Keratinocyte (primary cell): ENCODE measurements around the gene ADPGK.
A peak's percentile ranks its signal among the peaks of the same experiment; 100 is the strongest.

ENCODE experiments used
- EZH2 ChIP-seq: IDR thresholded peaks from one replicate; pipeline ENCODE4 v1.6.1; 2012; ENCODE audit warnings: inconsistent platforms, mild to moderate bottlenecking, low read length, moderate library complexity
- TF ChIP-seq, protein P1 (sequence below), 3 experiments: IDR thresholded peaks in 1 of 3; conservative IDR thresholded peaks in 1 of 3; optimal IDR thresholded peaks in 1 of 3; 2 replicates in 2 of 3; 3 replicates in 1 of 3; pipeline versions ENCODE3 to v1.5.1; 2011; ENCODE audit warnings: low read length in 3 of 3, mild to moderate bottlenecking in 3 of 3, moderate library complexity in 2 of 3, control low read depth in 1 of 3, inconsistent platforms in 1 of 3; ENCODE audit not compliant: insufficient read depth in 2 of 3; ENCODE audit errors: extremely low read depth in 1 of 3

DNA sequence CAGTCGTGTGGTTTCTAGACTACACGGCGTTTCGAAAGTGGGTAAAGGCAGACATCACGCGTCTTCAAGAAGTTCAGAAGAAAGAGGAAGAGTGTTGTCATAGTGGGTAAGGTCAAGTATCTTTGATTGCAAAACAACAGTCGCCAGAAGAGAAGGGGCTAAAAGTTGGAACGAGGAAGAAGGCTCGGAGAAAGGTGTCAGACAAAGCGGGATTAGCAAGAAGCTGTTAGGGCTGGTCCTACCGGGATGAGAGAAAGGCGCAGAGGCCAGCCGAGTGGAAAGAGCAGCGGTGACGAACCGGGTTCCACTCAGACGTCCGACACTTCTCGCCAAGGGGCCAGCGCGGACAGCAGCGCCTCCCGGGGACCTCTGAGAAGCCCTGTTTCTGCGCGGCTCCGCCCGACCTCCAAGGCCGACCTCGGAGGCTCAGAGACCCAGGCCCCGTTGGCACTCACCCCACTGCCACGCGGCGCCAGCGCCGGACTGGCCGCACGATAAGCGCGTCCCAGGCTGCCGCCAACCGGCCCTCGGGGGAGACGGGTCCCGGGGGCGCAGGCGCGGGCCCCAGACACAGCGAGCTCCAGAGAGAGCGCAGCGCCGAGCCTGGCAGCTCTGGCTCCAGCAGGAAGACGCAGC lies 436 bp downstream of the ADPGK start:
- TF ChIP-seq, protein P1, sequence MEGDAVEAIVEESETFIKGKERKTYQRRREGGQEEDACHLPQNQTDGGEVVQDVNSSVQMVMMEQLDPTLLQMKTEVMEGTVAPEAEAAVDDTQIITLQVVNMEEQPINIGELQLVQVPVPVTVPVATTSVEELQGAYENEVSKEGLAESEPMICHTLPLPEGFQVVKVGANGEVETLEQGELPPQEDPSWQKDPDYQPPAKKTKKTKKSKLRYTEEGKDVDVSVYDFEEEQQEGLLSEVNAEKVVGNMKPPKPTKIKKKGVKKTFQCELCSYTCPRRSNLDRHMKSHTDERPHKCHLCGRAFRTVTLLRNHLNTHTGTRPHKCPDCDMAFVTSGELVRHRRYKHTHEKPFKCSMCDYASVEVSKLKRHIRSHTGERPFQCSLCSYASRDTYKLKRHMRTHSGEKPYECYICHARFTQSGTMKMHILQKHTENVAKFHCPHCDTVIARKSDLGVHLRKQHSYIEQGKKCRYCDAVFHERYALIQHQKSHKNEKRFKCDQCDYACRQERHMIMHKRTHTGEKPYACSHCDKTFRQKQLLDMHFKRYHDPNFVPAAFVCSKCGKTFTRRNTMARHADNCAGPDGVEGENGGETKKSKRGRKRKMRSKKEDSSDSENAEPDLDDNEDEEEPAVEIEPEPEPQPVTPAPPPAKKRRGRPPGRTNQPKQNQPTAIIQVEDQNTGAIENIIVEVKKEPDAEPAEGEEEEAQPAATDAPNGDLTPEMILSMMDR (optimal IDR thresholded peaks at IDR 0.05 in 1 of 3, IDR thresholded peaks at IDR 0.05 in 1 of 3, conservative IDR thresholded peaks at IDR 0.05 in 1 of 3; ENCODE audit: extremely low read depth in 1 of 3, insufficient read depth in 2 of 3, low read length in 3 of 3): peak in 1 of 3 experiments; percentile 9
- no peak for TF ChIP-seq EZH2
